Mesothelial cell of epicardium (in vitro differentiated cells): ENCODE data around the gene KRTAP4-12. TPM values are rescaled to one million over a fixed set of nuclear protein-coding genes. Genes with fewer than 3 reads are reported as not detected.

ENCODE experiments used
- total RNA-seq: library from RNA; stranded (reverse); gene quantifications from 3 replicates; pipeline ENCODE4 v1.2.1, GENCODE V29; 2021

KRTAP4-12 gene
- total RNA-seq, 1 donor from 2014 or later = not detected

Other genes with a start within 250 kb of the KRTAP4-12 start
- gene KRT20, start 238.9 kb downstream of the KRTAP4-12 start, total RNA-seq = not detected in 3 replicates
- 2.3 to 2.8 TPM (median 2.6 TPM) in 3 replicates for gene KRT23, start 186.5 kb downstream of the KRTAP4-12 start, total RNA-seq
- not detected in 3 replicates for gene KRT39, start 157.2 kb downstream of the KRTAP4-12 start, total RNA-seq
- gene KRT40, start 139.9 kb downstream of the KRTAP4-12 start, total RNA-seq = 0.16 TPM in 1 of 3 replicates, not detected in the others
- gene KRTAP3-3, start 130.0 kb downstream of the KRTAP4-12 start, total RNA-seq = not detected in 3 replicates
- gene KRTAP3-2, start 124.3 kb downstream of the KRTAP4-12 start, total RNA-seq = not detected in 3 replicates
- gene KRTAP3-1, start 115.1 kb downstream of the KRTAP4-12 start, total RNA-seq = 0.41 to 1.3 TPM (median 0.95 TPM) in 3 replicates
- not detected in 3 replicates for gene KRTAP1-5, start 97.0 kb downstream of the KRTAP4-12 start, total RNA-seq
- not detected in 3 replicates for gene KRTAP1-4, start 94.0 kb downstream of the KRTAP4-12 start, total RNA-seq
- not detected in 3 replicates for gene KRTAP1-3, start 89.3 kb downstream of the KRTAP4-12 start, total RNA-seq
- gene KRTAP1-1, start 82.7 kb downstream of the KRTAP4-12 start, total RNA-seq = not detected in 3 replicates
- not detected in 3 replicates for gene KRTAP2-1, start 76.9 kb downstream of the KRTAP4-12 start, total RNA-seq
- not detected in 3 replicates for gene KRTAP2-2, start 69.0 kb downstream of the KRTAP4-12 start, total RNA-seq
- 0.45 to 0.91 TPM (median 0.69 TPM) in 3 replicates for gene KRTAP2-3, start 64.1 kb downstream of the KRTAP4-12 start, total RNA-seq
- not detected in 3 replicates for gene KRTAP2-4, start 58.3 kb downstream of the KRTAP4-12 start, total RNA-seq
- not detected in 3 replicates for gene KRTAP4-7, start 40.0 kb downstream of the KRTAP4-12 start, total RNA-seq
- not detected in 3 replicates for gene KRTAP4-8, start 26.0 kb downstream of the KRTAP4-12 start, total RNA-seq
- not detected in 3 replicates for gene KRTAP4-16, start 22.0 kb downstream of the KRTAP4-12 start, total RNA-seq
- gene KRTAP4-9, start 18.8 kb downstream of the KRTAP4-12 start, total RNA-seq = not detected in 3 replicates
- gene KRTAP4-11, start 5.8 kb downstream of the KRTAP4-12 start, total RNA-seq = not detected in 3 replicates
- gene KRTAP4-6, start 16.4 kb upstream of the KRTAP4-12 start, total RNA-seq = not detected in 3 replicates
- not detected in 3 replicates for gene KRTAP4-5, start 25.6 kb upstream of the KRTAP4-12 start, total RNA-seq
- not detected in 3 replicates for gene KRTAP4-4, start 36.6 kb upstream of the KRTAP4-12 start, total RNA-seq
- gene KRTAP4-3, start 44.0 kb upstream of the KRTAP4-12 start, total RNA-seq = not detected in 3 replicates
- not detected in 3 replicates for gene KRTAP4-2, start 54.0 kb upstream of the KRTAP4-12 start, total RNA-seq
- gene KRTAP4-1, start 60.7 kb upstream of the KRTAP4-12 start, total RNA-seq = not detected in 3 replicates
- gene KRTAP9-1, start 65.7 kb upstream of the KRTAP4-12 start, total RNA-seq = not detected in 3 replicates
- not detected in 3 replicates for gene KRTAP9-2, start 102.5 kb upstream of the KRTAP4-12 start, total RNA-seq
- gene KRTAP9-3, start 108.3 kb upstream of the KRTAP4-12 start, total RNA-seq = not detected in 3 replicates
- not detected in 3 replicates for gene KRTAP9-8, start 113.8 kb upstream of the KRTAP4-12 start, total RNA-seq
- not detected in 3 replicates for gene KRTAP9-4, start 125.5 kb upstream of the KRTAP4-12 start, total RNA-seq
- gene KRTAP9-9, start 131.2 kb upstream of the KRTAP4-12 start, total RNA-seq = not detected in 3 replicates
- not detected in 3 replicates for gene KRTAP9-6, start 141.2 kb upstream of the KRTAP4-12 start, total RNA-seq
- not detected in 3 replicates for gene KRTAP9-7, start 151.5 kb upstream of the KRTAP4-12 start, total RNA-seq
- not detected in 3 replicates for gene KRTAP29-1, start 178.7 kb upstream of the KRTAP4-12 start, total RNA-seq
- gene KRTAP16-1, start 185.1 kb upstream of the KRTAP4-12 start, total RNA-seq = not detected in 3 replicates
- gene KRTAP17-1, start 191.5 kb upstream of the KRTAP4-12 start, total RNA-seq = not detected in 3 replicates
- gene KRT33A, start 226.6 kb upstream of the KRTAP4-12 start, total RNA-seq = not detected in 3 replicates
- gene KRT33B, start 245.6 kb upstream of the KRTAP4-12 start, total RNA-seq = not detected in 3 replicates